Memory B cell (primary cell): Measurements from ENCODE around the gene GID4.

Experiments
- ATAC-seq: fragments of 150-1000 bp; cut with Tn5 transposase; 2 replicates; pipeline ENCODE4 v1.10.0; 2021; ENCODE audit warnings: low read depth, mild to moderate bottlenecking, moderate library complexity
- DNase-seq, 2 donors: peaks; one replicate each; pipeline ENCODE4 v3.0.0; 2022; ENCODE audit warnings: low spot score in 2 of 2
- H3K27ac Mint-ChIP-seq: one replicate; pipeline ENCODE4 v1.8.0; 2022; ENCODE audit warnings: mild to moderate bottlenecking, moderate library complexity, mixed read lengths
- H3K27me3 Mint-ChIP-seq: one replicate; pipeline ENCODE4 v1.8.0; 2022; ENCODE audit warnings: mixed read lengths
- H3K36me3 Mint-ChIP-seq: one replicate; pipeline ENCODE4 v1.8.0; 2022; ENCODE audit warnings: mild to moderate bottlenecking, mixed read lengths
- H3K4me1 Mint-ChIP-seq: one replicate; pipeline ENCODE4 v1.8.0; 2022; ENCODE audit warnings: mixed read lengths
- H3K4me3 Mint-ChIP-seq: one replicate; pipeline ENCODE4 v1.8.0; 2022; ENCODE audit warnings: mild to moderate bottlenecking, moderate library complexity, mixed read lengths
- H3K9me3 Mint-ChIP-seq: one replicate; pipeline ENCODE4 v1.8.0; 2022; ENCODE audit warnings: mixed read lengths

The GID4 gene

DNA sequence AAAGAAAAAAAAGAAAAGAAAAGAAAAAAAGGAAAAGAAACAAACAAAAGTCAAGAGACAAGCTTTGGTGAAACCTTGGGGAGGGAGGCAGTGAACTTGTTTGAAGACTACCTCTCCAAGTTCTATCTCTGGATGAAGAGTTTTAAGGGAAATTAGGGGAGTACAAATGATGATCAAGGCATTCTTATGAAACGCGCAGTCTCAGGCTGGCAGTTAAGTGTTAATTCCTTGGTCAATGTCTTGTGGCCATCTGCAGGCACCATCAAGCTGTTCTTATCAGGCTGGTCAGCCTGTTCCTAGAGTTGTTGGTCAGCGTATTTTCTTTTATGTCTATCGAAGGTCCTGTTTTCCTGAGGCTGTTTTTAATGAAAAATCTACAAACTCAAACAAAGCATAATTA is 40.3 kb downstream of the GID4 start:
- peaks cover 12% of the 10 kb centered on the region for H3K27me3 Mint-ChIP-seq
- no peak overlapping the region for H3K27ac Mint-ChIP-seq
- DNase-seq = no peak
- no peaks in the 10 kb centered on the region for H3K9me3 Mint-ChIP-seq
- no peak overlapping the region for H3K4me3 Mint-ChIP-seq
- no peak for ATAC-seq
- no peaks in the 10 kb centered on the region for H3K36me3 Mint-ChIP-seq
- H3K4me1 Mint-ChIP-seq = no peaks in the 10 kb centered on the region

DNA sequence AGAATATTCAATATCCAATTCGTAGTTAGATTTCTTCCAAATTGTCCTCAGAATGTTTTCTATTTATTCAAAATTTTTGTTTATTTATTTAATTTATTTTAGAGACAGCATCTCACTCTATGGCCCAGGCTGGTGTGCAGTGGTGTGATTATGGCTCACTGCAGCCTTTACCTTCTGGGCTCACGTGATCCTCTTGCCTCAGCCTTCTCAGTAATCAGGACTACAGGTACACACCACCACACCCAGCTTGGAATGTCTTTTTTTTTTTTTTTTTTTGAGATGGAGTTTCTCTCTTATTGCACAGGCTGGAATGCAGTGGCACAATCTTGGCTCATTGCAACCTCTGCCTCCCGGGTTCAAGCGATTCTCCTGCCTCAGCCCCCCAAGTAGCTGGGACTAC is 45.0 kb downstream of the GID4 start:
- DNase-seq (no peak), ATAC-seq (no peak)
- peaks cover 2% of the 10 kb centered on the region for H3K36me3 Mint-ChIP-seq
- no peaks in the 10 kb centered on the region for H3K9me3 Mint-ChIP-seq
- H3K4me1 Mint-ChIP-seq = peaks cover 13% of the 10 kb centered on the region
- no peak overlapping the region for H3K27ac Mint-ChIP-seq
- no peak overlapping the region for H3K4me3 Mint-ChIP-seq
- peaks cover 3% of the 10 kb centered on the region for H3K27me3 Mint-ChIP-seq

DNA sequence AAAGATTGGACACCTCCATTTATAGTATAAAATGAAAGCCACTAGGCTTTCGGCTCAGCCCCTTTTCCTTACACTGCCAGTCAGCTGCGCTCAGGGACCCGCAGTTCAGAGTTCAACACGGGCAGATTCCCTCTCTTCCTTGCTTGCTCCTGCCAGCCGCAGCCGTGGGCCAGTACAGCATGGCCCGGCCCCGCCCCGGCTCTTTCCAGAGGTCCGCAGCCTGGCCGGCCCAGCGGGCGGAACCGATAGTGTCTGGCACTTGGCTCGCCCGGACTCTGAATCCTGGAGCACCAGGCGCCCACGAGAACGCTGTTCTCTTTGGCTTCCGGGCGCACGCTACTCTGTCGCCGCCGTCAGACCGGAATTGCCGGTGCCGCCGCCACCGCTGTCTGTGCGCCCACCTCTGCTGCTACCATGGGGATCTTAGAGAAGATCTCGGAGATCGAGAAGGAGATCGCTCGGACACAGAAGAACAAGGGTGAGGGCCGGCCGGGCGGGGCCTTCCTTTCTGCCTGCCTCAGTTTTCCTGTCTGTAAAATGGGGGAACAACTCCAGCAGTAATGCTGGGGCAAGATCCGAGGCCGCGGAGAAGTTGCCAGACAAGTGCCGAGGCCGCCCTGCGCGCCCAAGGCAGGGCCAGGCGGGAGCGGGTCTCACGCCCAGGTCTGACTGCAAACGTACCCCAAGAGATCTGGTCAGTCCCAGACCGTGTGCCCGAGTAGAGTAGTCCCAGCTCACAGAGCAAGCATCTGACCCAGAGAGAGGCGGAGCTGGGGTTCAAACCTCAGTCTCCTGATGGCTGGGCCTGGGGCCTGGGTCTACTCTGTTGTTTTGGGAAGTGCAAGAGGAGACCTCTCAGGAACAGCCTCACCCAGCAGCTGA is 48.6 kb downstream of the GID4 start, which contains the start of gene DRG2:
TSS of gene DRG2 (plus strand) at position 339 of the 882 bp plus-strand sequence. CDS start at position 415, 76 bp downstream.
- Mint-ChIP-seq H3K27me3 (no peaks in the 10 kb centered on the region), H3K27ac (peak within 1 kb of the TSS; percentile 94), H3K9me3 (no peaks in the 10 kb centered on the region), H3K4me1 (peaks cover 19% of the 10 kb centered on the region), H3K36me3 (peaks cover 3% of the 10 kb centered on the region), H3K4me3 (peak within 1 kb of the TSS; percentile 100)
- DNase-seq = peak; percentile 91 to 97
- ATAC-seq = peak; percentile 95

DNA sequence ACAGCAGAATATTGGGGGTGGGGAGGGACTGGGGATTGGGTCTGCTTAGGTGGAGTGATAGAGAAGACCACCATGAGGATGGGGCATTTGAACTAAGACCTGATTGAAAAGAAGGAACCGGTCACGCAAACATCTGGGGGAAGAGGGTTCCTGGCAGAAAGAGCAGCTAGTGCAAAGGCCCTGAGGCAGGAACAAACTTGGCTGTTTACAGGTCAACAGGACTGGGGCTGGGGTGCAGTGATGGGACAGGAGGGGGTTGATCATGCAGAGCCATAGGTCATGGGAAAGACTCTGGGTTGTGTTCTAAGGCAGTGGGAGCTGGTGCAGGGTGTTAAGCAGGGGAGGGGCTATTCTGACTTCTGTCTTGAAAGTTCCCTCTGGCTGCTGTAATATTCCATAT is 50.4 kb downstream of the GID4 start:
- no peaks in the 10 kb centered on the region for H3K27me3 Mint-ChIP-seq
- no peak for DNase-seq
- no peak for ATAC-seq
- peaks cover 23% of the 10 kb centered on the region for H3K4me1 Mint-ChIP-seq
- peaks cover 10% of the 10 kb centered on the region for H3K36me3 Mint-ChIP-seq
- H3K27ac Mint-ChIP-seq = peak overlapping the region; percentile 64
- no peaks in the 10 kb centered on the region for H3K9me3 Mint-ChIP-seq
- peak overlapping the region; percentile 13 for H3K4me3 Mint-ChIP-seq

DNA sequence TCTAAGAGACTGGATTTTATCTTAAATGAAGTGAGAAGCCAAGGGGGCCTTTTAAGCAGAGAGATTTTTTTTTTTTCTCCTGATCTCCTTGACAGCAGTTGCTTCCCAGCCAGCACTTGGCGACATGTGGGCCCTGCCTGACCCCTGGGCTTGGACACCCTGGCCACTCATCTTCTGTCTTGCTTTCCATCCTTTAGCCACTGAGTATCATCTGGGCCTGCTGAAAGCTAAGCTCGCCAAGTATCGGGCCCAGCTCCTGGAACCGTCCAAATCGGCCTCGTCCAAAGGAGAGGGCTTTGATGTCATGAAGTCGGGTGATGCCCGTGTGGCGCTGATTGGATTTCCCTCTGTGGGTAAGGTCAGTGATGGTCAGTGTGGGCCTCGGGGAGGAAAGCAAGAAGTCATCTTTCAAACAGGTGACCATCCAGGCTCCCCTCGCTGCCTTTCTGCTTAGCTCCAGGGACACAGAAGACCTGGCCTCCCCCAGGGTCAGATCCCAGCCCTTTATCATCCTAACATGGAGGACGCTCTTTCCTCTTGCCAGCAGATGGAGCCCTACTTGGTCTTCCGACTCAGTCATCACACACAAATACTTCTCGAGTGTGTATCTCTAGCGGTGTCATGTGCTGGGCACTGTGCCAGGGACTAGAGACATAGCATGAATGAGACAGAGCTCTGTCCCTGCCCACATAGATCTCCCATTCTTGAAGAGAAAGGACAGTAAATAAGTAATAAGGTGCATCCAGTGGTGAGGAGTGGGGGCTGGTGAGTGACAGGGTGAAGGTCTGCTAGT is 54.6 kb downstream of the GID4 start:
- Mint-ChIP-seq H3K4me1 (peaks cover 15% of the 10 kb centered on the region), H3K27me3 (no peaks in the 10 kb centered on the region), H3K4me3 (no peak overlapping the region), H3K36me3 (peaks cover 17% of the 10 kb centered on the region), H3K27ac (no peak overlapping the region), H3K9me3 (no peaks in the 10 kb centered on the region)
- no peak for ATAC-seq
- no peak for DNase-seq

DNA sequence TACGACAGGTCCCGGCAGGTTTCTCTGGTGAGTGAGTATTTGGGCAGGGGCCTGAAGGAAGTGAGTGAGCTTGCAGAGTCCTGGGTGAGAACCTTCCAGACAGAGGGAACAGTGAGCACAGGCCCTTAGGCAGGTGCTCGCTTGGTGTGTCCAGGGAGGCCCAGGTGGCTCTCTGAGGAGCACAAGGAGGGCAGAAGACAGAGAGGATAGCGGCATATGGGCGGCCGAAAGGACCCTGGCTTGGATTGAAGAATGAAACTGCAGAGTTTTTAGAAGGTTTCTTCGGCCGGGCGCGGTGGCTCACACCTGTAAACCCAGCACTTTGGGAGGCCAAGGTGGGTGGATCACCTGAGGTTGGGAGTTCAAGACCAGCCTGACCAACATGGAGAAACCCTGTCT is 55.2 kb downstream of the GID4 start:
- Mint-ChIP-seq H3K27ac (no peak overlapping the region), H3K4me3 (no peak overlapping the region), H3K27me3 (no peaks in the 10 kb centered on the region), H3K36me3 (peaks cover 17% of the 10 kb centered on the region), H3K4me1 (peaks cover 11% of the 10 kb centered on the region), H3K9me3 (no peaks in the 10 kb centered on the region)
- ATAC-seq (no peak), DNase-seq (no peak)

DNA sequence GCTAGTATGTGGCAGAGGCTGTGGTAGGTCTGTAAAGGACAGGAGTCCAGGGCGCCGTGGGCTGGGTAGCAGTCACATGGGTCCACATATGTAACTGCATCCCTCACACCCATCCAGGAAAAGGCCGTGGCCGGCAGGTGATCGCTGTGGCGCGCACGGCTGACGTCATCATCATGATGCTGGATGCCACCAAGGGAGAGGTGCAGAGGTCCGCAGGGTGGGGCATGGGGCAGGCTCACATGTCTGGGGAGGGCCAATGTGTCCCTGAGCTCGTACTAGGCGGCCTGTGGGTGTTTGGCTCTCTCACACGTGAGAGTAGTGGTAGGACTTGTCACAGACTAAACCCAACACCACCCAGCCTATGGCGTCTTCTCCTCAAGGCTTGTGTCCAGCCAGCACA is 60.3 kb downstream of the GID4 start:
- no peaks in the 10 kb centered on the region for H3K27me3 Mint-ChIP-seq
- H3K9me3 Mint-ChIP-seq = no peaks in the 10 kb centered on the region
- peaks cover 9% of the 10 kb centered on the region for H3K36me3 Mint-ChIP-seq
- H3K27ac Mint-ChIP-seq = no peak overlapping the region
- DNase-seq (no peak), ATAC-seq (no peak)
- peaks cover 16% of the 10 kb centered on the region for H3K4me1 Mint-ChIP-seq
- no peak overlapping the region for H3K4me3 Mint-ChIP-seq

DNA sequence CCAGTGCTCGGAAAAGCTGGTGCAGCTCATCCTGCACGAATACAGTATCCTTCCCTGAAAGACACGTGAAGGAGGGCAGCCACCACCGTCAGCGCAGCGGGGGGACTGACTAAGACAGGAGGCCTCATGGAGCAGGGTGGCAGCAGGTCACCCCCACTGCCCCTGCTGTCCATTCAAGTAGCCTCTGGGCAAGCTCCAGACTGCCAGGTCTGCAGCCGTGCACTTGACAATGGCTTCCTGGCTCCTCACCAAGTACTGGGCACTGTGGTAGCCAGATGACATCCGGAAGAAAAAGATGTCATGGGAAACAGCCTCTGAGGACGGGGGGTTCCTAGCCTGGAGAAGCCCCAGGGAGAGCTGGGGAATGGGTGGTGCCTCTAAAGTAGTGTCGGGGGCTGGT is 61.4 kb downstream of the GID4 start:
- Mint-ChIP-seq H3K27ac (no peak overlapping the region), H3K4me1 (peaks cover 16% of the 10 kb centered on the region), H3K9me3 (no peaks in the 10 kb centered on the region), H3K27me3 (no peaks in the 10 kb centered on the region), H3K4me3 (no peak overlapping the region), H3K36me3 (peaks cover 9% of the 10 kb centered on the region)
- no peak for DNase-seq
- no peak for ATAC-seq

DNA sequence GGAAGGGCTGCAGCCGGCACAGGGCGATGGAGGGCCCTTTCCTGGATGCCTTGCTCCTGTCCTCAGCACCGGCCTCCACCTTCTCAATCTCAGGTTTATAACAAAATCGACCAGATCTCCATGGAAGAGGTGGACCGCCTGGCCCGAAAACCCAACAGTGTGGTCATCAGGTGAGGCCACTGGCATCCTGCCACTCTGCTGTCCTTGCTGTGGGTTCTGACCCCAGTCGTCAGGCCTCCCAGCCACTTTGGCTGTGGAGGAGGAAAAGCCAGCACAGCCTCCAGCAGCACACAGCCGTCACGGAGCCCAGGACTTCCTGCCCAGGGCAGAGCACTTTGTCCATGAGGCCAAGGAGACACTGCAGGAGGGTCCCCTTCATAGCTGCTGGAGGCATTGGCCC is 62.6 kb downstream of the GID4 start:
- Mint-ChIP-seq H3K9me3 (no peaks in the 10 kb centered on the region), H3K4me3 (no peak overlapping the region), H3K4me1 (peaks cover 14% of the 10 kb centered on the region), H3K36me3 (peaks cover 3% of the 10 kb centered on the region), H3K27me3 (no peaks in the 10 kb centered on the region), H3K27ac (no peak overlapping the region)
- no peak for ATAC-seq
- no peak for DNase-seq

DNA sequence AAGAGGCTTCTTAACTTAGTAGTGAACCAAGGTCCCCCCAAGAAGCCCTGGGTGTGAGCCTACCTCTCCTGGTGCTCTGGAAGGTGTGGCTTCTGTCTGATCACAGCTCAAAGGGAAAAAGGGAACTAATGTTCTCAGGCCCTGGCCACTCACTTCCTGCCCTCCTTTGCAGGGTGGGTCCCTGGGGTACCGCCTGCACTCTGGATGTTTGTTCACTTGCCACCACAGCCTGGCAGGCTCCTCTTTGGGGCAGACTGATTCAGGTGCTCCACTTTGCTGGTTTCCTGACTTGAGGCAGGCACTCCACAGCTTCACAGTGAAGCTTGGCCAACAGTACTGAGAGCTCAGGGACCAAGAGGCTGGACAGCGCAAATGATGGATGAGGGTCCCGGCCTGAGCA is 63.4 kb downstream of the GID4 start:
- ATAC-seq = peak; percentile 95
- peaks cover 15% of the 10 kb centered on the region for H3K4me1 Mint-ChIP-seq
- H3K27ac Mint-ChIP-seq = peak overlapping the region; percentile 78
- DNase-seq = peak in 1 of 2 donors; percentile 21
- H3K9me3 Mint-ChIP-seq = no peaks in the 10 kb centered on the region
- H3K27me3 Mint-ChIP-seq = no peaks in the 10 kb centered on the region
- H3K4me3 Mint-ChIP-seq = no peak overlapping the region
- H3K36me3 Mint-ChIP-seq = peaks cover 7% of the 10 kb centered on the region

DNA sequence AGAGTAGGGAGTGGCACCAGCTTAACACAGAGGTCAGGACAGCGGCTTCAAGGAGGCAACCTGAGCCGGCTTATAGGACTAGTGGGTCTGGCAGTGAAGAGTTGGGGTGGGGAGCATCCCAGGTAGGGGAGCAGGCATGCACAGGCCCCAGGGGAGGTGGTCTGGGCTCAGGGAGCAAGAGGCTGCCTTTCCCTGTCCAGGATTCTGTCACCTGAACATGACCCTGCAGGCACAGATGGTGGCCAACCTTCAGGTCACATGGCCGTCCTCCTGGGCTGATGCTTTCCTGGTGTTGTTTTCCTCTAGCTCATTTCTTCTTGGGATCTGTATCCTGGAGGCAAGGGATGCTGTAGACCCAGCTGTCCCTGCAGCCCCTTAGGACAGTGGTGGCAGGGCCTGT is 65.8 kb downstream of the GID4 start:
- Mint-ChIP-seq H3K27ac (no peak overlapping the region), H3K4me3 (no peak overlapping the region), H3K27me3 (no peaks in the 10 kb centered on the region), H3K9me3 (no peaks in the 10 kb centered on the region), H3K36me3 (peaks cover 5% of the 10 kb centered on the region), H3K4me1 (peaks cover 15% of the 10 kb centered on the region)
- DNase-seq = no peak
- ATAC-seq = no peak

DNA sequence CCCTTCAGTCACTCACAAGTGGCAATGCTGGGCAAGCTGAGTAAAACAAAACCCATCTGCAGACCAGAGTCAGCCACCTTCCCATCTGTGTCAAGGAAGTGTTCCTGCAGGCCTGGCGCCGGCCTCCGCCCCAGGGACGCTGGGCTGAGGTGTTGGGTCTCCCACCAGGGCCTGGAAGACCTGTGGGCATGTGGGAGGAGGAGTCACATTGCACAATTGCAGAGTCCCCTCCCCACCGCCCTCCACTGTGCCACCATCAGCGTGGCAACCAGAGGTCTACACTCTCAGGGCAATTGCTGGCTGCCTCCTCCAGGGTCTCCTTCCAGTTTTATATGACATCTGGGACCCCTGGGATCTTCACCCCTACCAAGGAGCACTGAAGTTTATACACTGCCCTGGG is 66.4 kb downstream of the GID4 start:
- no peak for DNase-seq
- Mint-ChIP-seq H3K4me1 (peaks cover 15% of the 10 kb centered on the region), H3K27me3 (no peaks in the 10 kb centered on the region), H3K4me3 (no peak overlapping the region), H3K27ac (peak overlapping the region; percentile 11), H3K9me3 (no peaks in the 10 kb centered on the region), H3K36me3 (peaks cover 5% of the 10 kb centered on the region)
- no peak for ATAC-seq

DNA sequence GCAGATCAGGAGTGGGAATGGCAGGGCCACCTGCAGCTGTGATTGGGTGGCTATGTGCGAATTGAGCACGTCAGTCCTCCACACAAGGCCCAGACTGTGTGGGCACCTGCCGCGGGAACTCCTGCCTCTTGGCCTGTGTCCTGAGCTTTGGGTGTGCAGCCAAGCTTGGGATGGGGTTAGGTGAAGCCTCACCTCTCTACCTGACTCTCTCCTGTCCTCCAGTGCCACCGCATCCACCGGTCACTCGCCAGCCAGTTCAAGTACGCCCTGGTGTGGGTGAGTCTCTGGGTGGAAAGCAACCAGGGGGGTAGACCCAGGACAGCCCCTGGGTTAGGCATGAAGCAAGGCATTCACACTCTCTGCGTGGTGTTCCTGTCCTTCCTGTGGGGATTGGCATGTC is 67.0 kb downstream of the GID4 start:
- no peak for DNase-seq
- Mint-ChIP-seq H3K9me3 (no peaks in the 10 kb centered on the region), H3K36me3 (peaks cover 5% of the 10 kb centered on the region), H3K27me3 (no peaks in the 10 kb centered on the region), H3K4me3 (no peak overlapping the region), H3K4me1 (peaks cover 15% of the 10 kb centered on the region), H3K27ac (peak overlapping the region; percentile 11)
- ATAC-seq = no peak

DNA sequence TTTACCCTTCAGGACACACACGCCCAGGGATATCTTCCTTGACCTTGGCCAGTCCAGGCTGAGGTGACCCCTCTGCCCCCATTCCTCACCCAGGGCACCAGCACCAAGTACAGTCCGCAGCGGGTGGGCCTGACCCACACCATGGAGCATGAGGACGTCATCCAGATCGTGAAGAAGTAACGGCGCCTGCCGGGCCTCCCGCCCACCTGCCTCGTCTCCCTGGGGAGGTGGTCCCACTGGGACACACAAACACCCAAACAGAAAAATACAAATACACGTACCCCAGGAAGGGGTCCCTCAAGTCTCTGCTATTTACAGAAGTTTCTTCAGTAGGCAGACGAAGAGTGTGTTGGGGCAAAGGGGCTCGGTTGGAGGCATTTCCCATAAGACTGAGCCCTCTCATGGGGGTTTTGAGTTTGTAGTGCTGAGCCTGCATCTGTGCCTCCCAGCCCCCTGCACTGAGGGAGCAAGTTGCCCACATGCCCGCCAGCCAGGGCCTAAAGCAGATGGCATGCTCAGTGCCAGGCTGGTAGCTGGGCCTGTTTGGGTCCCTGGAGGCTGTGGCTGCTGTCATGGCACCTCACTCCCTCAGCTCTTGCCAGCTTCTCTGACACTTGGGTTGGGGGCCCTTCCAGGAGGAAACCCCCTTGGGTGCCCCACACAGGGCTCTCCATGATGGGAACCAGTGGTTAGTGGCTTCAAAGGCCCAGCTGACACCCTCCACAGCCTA is 68.0 kb downstream of the GID4 start:
- no peaks in the 10 kb centered on the region for H3K9me3 Mint-ChIP-seq
- H3K27ac Mint-ChIP-seq = no peak overlapping the region
- ATAC-seq (no peak), DNase-seq (no peak)
- no peaks in the 10 kb centered on the region for H3K27me3 Mint-ChIP-seq
- peaks cover 5% of the 10 kb centered on the region for H3K36me3 Mint-ChIP-seq
- H3K4me3 Mint-ChIP-seq = no peak overlapping the region
- H3K4me1 Mint-ChIP-seq = peaks cover 15% of the 10 kb centered on the region
